K562 (cell line): ENCODE measurements around the gene ULBP1. TPM values are rescaled to one million over a fixed set of nuclear protein-coding genes. Genes with fewer than 3 reads are reported as not detected.

ENCODE experiments used
- AFF4 ChIP-seq: sonication (generic); formaldehyde crosslinking; IDR thresholded peaks from 2 replicates; pipeline ENCODE4 v1.8.0; 2023; ENCODE audit warnings: mild to moderate bottlenecking, missing genetic modification reagents
- FOSL1 ChIP-seq: fragments of 200-800 bp; sonication (Bioruptor generic); conservative IDR thresholded peaks from 2 replicates; pipeline ENCODE4 v1.6.1; 2016; ENCODE audit warnings: missing genetic modification characterization, missing compliant biosample characterization
- FOXK1 ChIP-seq: sonication (generic); formaldehyde crosslinking; IDR thresholded peaks from 2 replicates; pipeline ENCODE4 v1.8.0; 2022; ENCODE audit warnings: missing genetic modification reagents, mild to moderate bottlenecking, borderline replicate concordance
- HES1 ChIP-seq: fragments of 450-650 bp; IDR thresholded peaks from 2 replicates; pipeline ENCODE4 v1.6.1; 2016; ENCODE audit warnings: low read depth, mild to moderate bottlenecking, moderate library complexity
- HSF4 ChIP-seq: fragments of 250-450 bp; sonication (Bioruptor Pico); IDR thresholded peaks from 2 replicates; pipeline ENCODE4 v2.1.2; 2022; ENCODE audit warnings: mild to moderate bottlenecking, moderate library complexity, borderline replicate concordance
- UBTF ChIP-seq, 2 experiments: IDR thresholded peaks; 2 replicates each; pipeline ENCODE4 v1.6.1; 2012; ENCODE audit warnings: improper control_type of control experiment in 2 of 2, low read depth in 2 of 2, low read length in 2 of 2, borderline replicate concordance in 1 of 2
- ZBTB2 ChIP-seq: fragments of 450-650 bp; IDR thresholded peaks from 2 replicates; pipeline ENCODE4 v1.6.1; 2016; ENCODE audit warnings: antibody characterized with exemption
- ZNF583 ChIP-seq: fragments of 250-450 bp; sonication (Bioruptor Pico); IDR thresholded peaks from 2 replicates; pipeline ENCODE4 v1.4.0; 2020
- polyA plus RNA-seq, 8 experiments: library from polyadenylated mRNA; depleted of rRNA in 4 of 8; stranded (reverse) in 5 of 8; unstranded in 3 of 8; fragments of >200 nt; fragmentation: Nextera tagmentation in 2 of 8; fragmentation: Illumina TruSeq in 1 of 8; extraction: Ambion mirVana in 2 of 8; extraction: Trizol in 1 of 8; gene quantifications; 2 replicates each; pipeline versions ENCODE4 v1.2.1 to v1.2.3, GENCODE V29; 2011 to 2014; ENCODE audit warnings: inconsistent platforms in 1 of 8, missing spikeins in 1 of 8
- total RNA-seq, 7 experiments: library from RNA; depleted of rRNA in 6 of 7; stranded (reverse); fragments of >200 nt in 6 of 7; fragmentation: Illumina TruSeq in 2 of 7; extraction: Trizol in 2 of 7; gene quantifications; 2 replicates each; pipeline versions ENCODE4 v1.2.1 to v1.2.3, GENCODE V29; 2011 to 2021; ENCODE audit warnings: low replicate concordance in 1 of 7
- TF ChIP-seq, protein P1 (sequence below): fragments of 250-450 bp; sonication (Bioruptor Pico); IDR thresholded peaks from 2 replicates; pipeline ENCODE4 v1.8.0; 2021; ENCODE audit warnings: moderate library complexity, mild to moderate bottlenecking, inconsistent platforms
- TF ChIP-seq, protein P2 (sequence below): fragments of 450-650 bp; formaldehyde crosslinking; IDR thresholded peaks from 2 replicates; pipeline ENCODE4 v1.4.0; 2022; ENCODE audit warnings: missing genetic modification characterization

The ULBP1 gene
- total and polyA plus RNA-seq, 9 of the 15 experiments (the other 6 are each of a cell fraction or from before 2014, with no cell fraction given) = 0.33 to 6.0 (median 2.5) TPM

- peak; percentile 76; the same call in 1 of the 2 replicates for TF ChIP-seq ZBTB2
- peak; percentile 84; the same call in 1 of the 2 replicates for TF ChIP-seq FOSL1 (tag)
- no peak for TF ChIP-seq HES1
- no peak for TF ChIP-seq FOXK1 (CRISPR knock-in tag)
- TF ChIP-seq, protein P1, sequence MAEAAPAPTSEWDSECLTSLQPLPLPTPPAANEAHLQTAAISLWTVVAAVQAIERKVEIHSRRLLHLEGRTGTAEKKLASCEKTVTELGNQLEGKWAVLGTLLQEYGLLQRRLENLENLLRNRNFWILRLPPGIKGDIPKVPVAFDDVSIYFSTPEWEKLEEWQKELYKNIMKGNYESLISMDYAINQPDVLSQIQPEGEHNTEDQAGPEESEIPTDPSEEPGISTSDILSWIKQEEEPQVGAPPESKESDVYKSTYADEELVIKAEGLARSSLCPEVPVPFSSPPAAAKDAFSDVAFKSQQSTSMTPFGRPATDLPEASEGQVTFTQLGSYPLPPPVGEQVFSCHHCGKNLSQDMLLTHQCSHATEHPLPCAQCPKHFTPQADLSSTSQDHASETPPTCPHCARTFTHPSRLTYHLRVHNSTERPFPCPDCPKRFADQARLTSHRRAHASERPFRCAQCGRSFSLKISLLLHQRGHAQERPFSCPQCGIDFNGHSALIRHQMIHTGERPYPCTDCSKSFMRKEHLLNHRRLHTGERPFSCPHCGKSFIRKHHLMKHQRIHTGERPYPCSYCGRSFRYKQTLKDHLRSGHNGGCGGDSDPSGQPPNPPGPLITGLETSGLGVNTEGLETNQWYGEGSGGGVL (CRISPR knock-in tag) = no peak
- TF ChIP-seq AFF4 = 0 out of 2 replicates have a peak, but pooled peaks have one; percentile 20
- TF ChIP-seq, protein P2, sequence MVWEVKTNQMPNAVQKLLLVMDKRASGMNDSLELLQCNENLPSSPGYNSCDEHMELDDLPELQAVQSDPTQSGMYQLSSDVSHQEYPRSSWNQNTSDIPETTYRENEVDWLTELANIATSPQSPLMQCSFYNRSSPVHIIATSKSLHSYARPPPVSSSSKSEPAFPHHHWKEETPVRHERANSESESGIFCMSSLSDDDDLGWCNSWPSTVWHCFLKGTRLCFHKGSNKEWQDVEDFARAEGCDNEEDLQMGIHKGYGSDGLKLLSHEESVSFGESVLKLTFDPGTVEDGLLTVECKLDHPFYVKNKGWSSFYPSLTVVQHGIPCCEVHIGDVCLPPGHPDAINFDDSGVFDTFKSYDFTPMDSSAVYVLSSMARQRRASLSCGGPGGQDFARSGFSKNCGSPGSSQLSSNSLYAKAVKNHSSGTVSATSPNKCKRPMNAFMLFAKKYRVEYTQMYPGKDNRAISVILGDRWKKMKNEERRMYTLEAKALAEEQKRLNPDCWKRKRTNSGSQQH (CRISPR knock-in tag) = 0 out of 2 replicates have a peak, but pooled peaks have one; percentile 4
- TF ChIP-seq ZNF583 (CRISPR knock-in tag) = no peak
- TF ChIP-seq UBTF (IDR thresholded peaks at IDR 0.05; ENCODE audit: borderline replicate concordance in 1 of 2, low read depth in 2 of 2, low read length in 2 of 2) = no peak
- no peak for TF ChIP-seq HSF4 (CRISPR knock-in tag)
These were observed 606 bp upstream of the ULBP1 start (continued) for GRCh38 chr6:149963212-149963461.
